HepG2 (cell line): ENCODE data around the gene SFXN5. TPM values are rescaled to one million over a fixed set of nuclear protein-coding genes. Genes with fewer than 3 reads are reported as not detected.

Experiments
- ATAC-seq: fragments of 200-7000 bp; cut with Tn5 transposase; 3 replicates; pipeline ENCODE4 v1.9.1; 2020; ENCODE audit warnings: mild to moderate bottlenecking, moderate library complexity
- BruUV-seq: library from RNA; stranded (reverse); fragments of 400-500 nt; replicated peaks from 2 replicates; lab custom pipeline; 2021; lab: Mats Ljungman, UMichigan
- CTCF ChIA-PET: fragments of 300-600 bp; formaldehyde crosslinking; extraction: SDS; loops from one replicate; lab custom pipeline; 2021; ENCODE audit warnings: low total read pairs, inconsistent platforms, low intra/inter-chr PET ratio; lab: Yijun Ruan, JAX
- POLR2A ChIA-PET: fragments of 350-600 bp; sonication (Branson Sonifier 250); formaldehyde crosslinking; loops from one replicate; lab custom pipeline; 2020; ENCODE audit warnings: antibody characterized with exemption, inconsistent platforms; lab: Yijun Ruan, JAX
- DNase-seq: peaks from one replicate; pipeline ENCODE4 v3.0.0-alpha.2; 2015; ENCODE audit warnings: low spot score
- FAIRE-seq: peaks from 3 replicates; lab custom pipeline; 2011; peaks lifted over from hg19 to GRCh38; lab: Jason Lieb, UNC
- H2AFZ ChIP-seq: one replicate; pipeline ENCODE4 v1.6.1; 2011; ENCODE audit warnings: low read length, inconsistent platforms
- H3K27ac ChIP-seq: fragments of 300-600 bp; 3 replicates; pipeline ENCODE4 v1.8.0; 2011; ENCODE audit warnings: mixed run types, mild to moderate bottlenecking, mixed read lengths, low read length, inconsistent platforms; ENCODE audit not compliant: insufficient read depth; ENCODE audit errors: extremely low read length
- H3K27me3 ChIP-seq, 2 experiments: fragments of 200-600 bp in 1 of 2; 2 replicates in 1 of 2; 3 replicates in 1 of 2; pipeline versions ENCODE4 v1.6.0 to v1.8.0; 2011; ENCODE audit warnings: low read length in 2 of 2, mild to moderate bottlenecking in 2 of 2, moderate library complexity in 2 of 2, inconsistent platforms in 1 of 2; ENCODE audit not compliant: insufficient read depth in 2 of 2, control insufficient read depth in 1 of 2
- H3K36me3 ChIP-seq, 2 experiments: fragments of 200-600 bp in 1 of 2; replicated peaks in 1 of 2; 2 replicates in 1 of 2; 3 replicates in 1 of 2; pipeline versions ENCODE4 v1.5.1 to v1.8.0; 2011; ENCODE audit warnings: low read length in 2 of 2, inconsistent platforms in 1 of 2; ENCODE audit not compliant: insufficient read depth in 2 of 2, control insufficient read depth in 1 of 2
- H3K4me1 ChIP-seq: 2 replicates; pipeline ENCODE4 v1.5.1; 2012; ENCODE audit warnings: low read length, inconsistent platforms; ENCODE audit not compliant: insufficient read depth
- H3K4me2 ChIP-seq: 2 replicates; pipeline ENCODE4 v1.6.0; 2011; ENCODE audit warnings: low read depth, low read length, inconsistent platforms
- H3K4me3 ChIP-seq, 3 experiments: fragments of 200-600 bp in 1 of 3; sonication (generic), shearing (Covaris generic) in 1 of 3; replicated peaks in 1 of 3; 2 replicates each; pipeline ENCODE4 v1.5.1; 2011 to 2016; ENCODE audit warnings: low read length in 3 of 3, inconsistent platforms in 2 of 3, low read depth in 2 of 3, mild to moderate bottlenecking in 2 of 3, control low read depth in 1 of 3, mixed read lengths in 1 of 3; ENCODE audit not compliant: insufficient read depth in 1 of 3
- H3K79me2 ChIP-seq: one replicate; pipeline ENCODE4 v1.6.1; 2011; ENCODE audit warnings: low read length, inconsistent platforms; ENCODE audit not compliant: insufficient read depth
- H3K9ac ChIP-seq: 2 replicates; pipeline ENCODE4 v1.6.0; 2011; ENCODE audit warnings: mild to moderate bottlenecking, low read depth, low read length, inconsistent platforms; ENCODE audit not compliant: insufficient read depth
- H3K9me3 ChIP-seq: 2 replicates; pipeline ENCODE4 v1.5.1; 2012; ENCODE audit warnings: mild to moderate bottlenecking, low read length
- H4K20me1 ChIP-seq: 2 replicates; pipeline ENCODE4 v1.6.0; 2011; ENCODE audit warnings: inconsistent platforms, mild to moderate bottlenecking, low read length, moderate library complexity; ENCODE audit not compliant: insufficient read depth
- BCLAF1 ChIP-seq: fragments of 450-650 bp; IDR thresholded peaks from 2 replicates; pipeline ENCODE4 v1.6.1; 2017; ENCODE audit warnings: mild to moderate bottlenecking
- CHCHD3 ChIP-seq: sonication (generic); formaldehyde crosslinking; IDR thresholded peaks from 2 replicates; pipeline ENCODE4 v1.8.0; 2022; ENCODE audit warnings: mild to moderate bottlenecking, missing genetic modification reagents, moderate library complexity
- SOX6 ChIP-seq, 2 experiments: fragments of 450-650 bp in 1 of 2; sonication (generic) in 1 of 2; formaldehyde crosslinking in 1 of 2; IDR thresholded peaks; 2 replicates each; pipeline versions ENCODE4 v1.4.0 to v1.6.1; 2017 to 2020; ENCODE audit warnings: antibody characterized with exemption in 1 of 2, mild to moderate bottlenecking in 1 of 2, missing genetic modification reagents in 1 of 2
- THYN1 ChIP-seq: sonication (generic); formaldehyde crosslinking; IDR thresholded peaks from 2 replicates; pipeline ENCODE4 v1.8.1; 2023; ENCODE audit warnings: low read depth, mild to moderate bottlenecking, moderate library complexity, missing genetic modification reagents, borderline replicate concordance
- TRIM24 ChIP-seq: sonication (generic); formaldehyde crosslinking; IDR thresholded peaks from 2 replicates; pipeline ENCODE4 v1.8.0; 2022; ENCODE audit warnings: mild to moderate bottlenecking, missing genetic modification reagents
- ZFP36L2 ChIP-seq: sonication (generic); formaldehyde crosslinking; IDR thresholded peaks from 2 replicates; pipeline ENCODE4 v1.4.0; 2020; ENCODE audit warnings: missing genetic modification reagents
- ZMYM3 ChIP-seq: sonication (generic); formaldehyde crosslinking; IDR thresholded peaks from 2 replicates; pipeline ENCODE4 v1.5.1; 2020; ENCODE audit warnings: mild to moderate bottlenecking, missing genetic modification reagents
- ZNF317 ChIP-seq: sonication (generic); formaldehyde crosslinking; IDR thresholded peaks from 2 replicates; pipeline ENCODE4 v1.5.0; 2020; ENCODE audit warnings: mild to moderate bottlenecking, missing genetic modification reagents
- ZNF337 ChIP-seq: sonication (generic); formaldehyde crosslinking; IDR thresholded peaks from 2 replicates; pipeline ENCODE4 v1.5.1; 2020; ENCODE audit warnings: missing genetic modification reagents, low read depth, mild to moderate bottlenecking, borderline replicate concordance
- ZNF629 ChIP-seq: sonication (generic); formaldehyde crosslinking; conservative IDR thresholded peaks from 2 replicates; pipeline ENCODE4 v1.5.0; 2020; ENCODE audit warnings: missing genetic modification reagents
- ZNF674 ChIP-seq: sonication (generic); formaldehyde crosslinking; IDR thresholded peaks from 2 replicates; pipeline ENCODE4 v1.5.0; 2020; ENCODE audit warnings: low read depth, mild to moderate bottlenecking, missing genetic modification reagents
- ZNF768 ChIP-seq: sonication (generic); formaldehyde crosslinking; IDR thresholded peaks from 2 replicates; pipeline ENCODE4 v1.4.0; 2020; ENCODE audit warnings: missing genetic modification reagents
- ZNF792 ChIP-seq: IDR thresholded peaks from 2 replicates; pipeline ENCODE4 v1.6.1; 2016
- ZSCAN9 ChIP-seq: IDR thresholded peaks from 2 replicates; pipeline ENCODE4 v1.6.1; 2016; ENCODE audit warnings: borderline replicate concordance
- WGBS: methylation state at CpG from one replicate; pipeline ENCODE4 v1.1.6; 2017; ENCODE audit warnings: low lambda C conversion rate; 5-methylcytosine and 5-hydroxymethylcytosine counted together
- in situ Hi-C: cut with HindIII; loops from 2 replicates; pipeline ENCODE4 v1.10.0; 2017; ENCODE audit warnings: low pct_unique_long_range_greater_than_20kb; ENCODE audit not compliant: extremely low pct_ligation_motif_present
- intact Hi-C: fragments of 100-400 bp; cut with micrococcal nuclease; formaldehyde crosslinking; loops from one replicate; pipeline ENCODE4 v1.10.0; 2022; ENCODE audit not compliant: unreplicated experiment
- polyA plus RNA-seq, 8 experiments: library from polyadenylated mRNA; depleted of rRNA in 3 of 8; stranded (reverse) in 7 of 8; unstranded in 1 of 8; fragments of >200 nt; fragmentation: Illumina TruSeq in 4 of 8; extraction: Trizol in 4 of 8; gene quantifications; 2 replicates each; pipeline versions ENCODE4 v1.2.1 to v1.2.3, GENCODE V29; 2011 to 2016; ENCODE audit warnings: low read depth in 4 of 8, missing spikeins in 1 of 8, mixed read lengths in 1 of 8; ENCODE audit not compliant: insufficient read depth in 1 of 8
- total RNA-seq, 5 experiments: library from RNA; depleted of rRNA; stranded (reverse); fragments of >200 nt; fragmentation: Illumina TruSeq; extraction: Trizol; gene quantifications; 2 replicates each; pipeline ENCODE4 v1.2.3, GENCODE V29; 2016; ENCODE audit warnings: low read depth in 1 of 5
- TF ChIP-seq, protein P1 (sequence below): sonication (generic); formaldehyde crosslinking; IDR thresholded peaks from 2 replicates; pipeline ENCODE4 v1.4.0; 2020; ENCODE audit warnings: mild to moderate bottlenecking, missing genetic modification reagents
- TF ChIP-seq, protein P2 (sequence below): sonication (generic); formaldehyde crosslinking; IDR thresholded peaks from 2 replicates; pipeline ENCODE4 v1.4.0; 2020; ENCODE audit warnings: missing genetic modification reagents

The SFXN5 gene
- total and polyA plus RNA-seq, 2 of the 13 experiments (the other 11 are each of a cell fraction or from before 2014, with no cell fraction given), result 34.9 to 37.4 TPM

GRCh38 chr2:73116182-73116960 is 44.9 kb upstream of the SFXN5 start:
- Histone ChIP-seq H3K36me3 (no peaks in the 10 kb centered on the region), H3K27ac (no peak overlapping the region), H3K9ac (no peak overlapping the region), H3K4me1 (peaks cover 48% of the 10 kb centered on the region), H3K4me2 (no peak overlapping the region), H4K20me1 (peaks cover 5% of the 10 kb centered on the region; the same call in 1 of the 2 replicates), H3K4me3 (no peak overlapping the region), H3K27me3 (no peaks in the 10 kb centered on the region; a peak in 2 of 5 replicates), H2AFZ (no peak overlapping the region), H3K9me3 (no peaks in the 10 kb centered on the region), H3K79me2 (peaks cover 8% of the 10 kb centered on the region)
- no TSS peak for BruUV-seq
- CTCF ChIA-PET, result no interaction called here
- DNase-seq (no peak), FAIRE-seq (no peak)
- intact Hi-C loops, result no loop called here
- in situ Hi-C loops, result no loop called here
- no peak for TF ChIP-seq SOX6 (IDR thresholded peaks at IDR 0.05)
- TF ChIP-seq SOX6 (CRISPR knock-in tag; IDR thresholded peaks at IDR 0.05), result no peak
- no peak for TF ChIP-seq ZNF337 (CRISPR knock-in tag)
- TF ChIP-seq BCLAF1, result no peak
- peak; percentile 86 for TF ChIP-seq ZNF629 (CRISPR knock-in tag)
- no peak for TF ChIP-seq ZSCAN9
- no peak for TF ChIP-seq ZFP36L2 (CRISPR knock-in tag)
- no peak for TF ChIP-seq ZNF768 (CRISPR knock-in tag)
- TF ChIP-seq ZNF317, result no peak
- peak; percentile 26; the same call in 1 of the 2 replicates for TF ChIP-seq ZMYM3 (CRISPR knock-in tag)
- TF ChIP-seq CHCHD3, result no peak
- no peak for TF ChIP-seq ZNF674 (CRISPR knock-in tag)
- no peak for TF ChIP-seq ZNF792 (CRISPR knock-in tag)
- TF ChIP-seq TRIM24 (CRISPR knock-in tag), result no peak
- no peak for TF ChIP-seq THYN1 (CRISPR knock-in tag)
- TF ChIP-seq, protein P1, sequence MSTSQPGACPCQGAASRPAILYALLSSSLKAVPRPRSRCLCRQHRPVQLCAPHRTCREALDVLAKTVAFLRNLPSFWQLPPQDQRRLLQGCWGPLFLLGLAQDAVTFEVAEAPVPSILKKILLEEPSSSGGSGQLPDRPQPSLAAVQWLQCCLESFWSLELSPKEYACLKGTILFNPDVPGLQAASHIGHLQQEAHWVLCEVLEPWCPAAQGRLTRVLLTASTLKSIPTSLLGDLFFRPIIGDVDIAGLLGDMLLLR (CRISPR knock-in tag), result no peak
- TF ChIP-seq, protein P2, sequence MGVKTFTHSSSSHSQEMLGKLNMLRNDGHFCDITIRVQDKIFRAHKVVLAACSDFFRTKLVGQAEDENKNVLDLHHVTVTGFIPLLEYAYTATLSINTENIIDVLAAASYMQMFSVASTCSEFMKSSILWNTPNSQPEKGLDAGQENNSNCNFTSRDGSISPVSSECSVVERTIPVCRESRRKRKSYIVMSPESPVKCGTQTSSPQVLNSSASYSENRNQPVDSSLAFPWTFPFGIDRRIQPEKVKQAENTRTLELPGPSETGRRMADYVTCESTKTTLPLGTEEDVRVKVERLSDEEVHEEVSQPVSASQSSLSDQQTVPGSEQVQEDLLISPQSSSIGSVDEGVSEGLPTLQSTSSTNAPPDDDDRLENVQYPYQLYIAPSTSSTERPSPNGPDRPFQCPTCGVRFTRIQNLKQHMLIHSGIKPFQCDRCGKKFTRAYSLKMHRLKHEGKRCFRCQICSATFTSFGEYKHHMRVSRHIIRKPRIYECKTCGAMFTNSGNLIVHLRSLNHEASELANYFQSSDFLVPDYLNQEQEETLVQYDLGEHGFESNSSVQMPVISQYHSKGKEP (CRISPR knock-in tag), result no peak
- TF ChIP-seq, all 625 proteins: peak for 2
- no peak for ATAC-seq
- POLR2A ChIA-PET, result interaction anchor here (1.0 kb wide), 1 partner anchor 8 kb away, joined by 3 read pairs; no protein-coding TSS in a partner anchor
- WGBS, result 68% methylated on average over 7 of the region's 8 CpGs
